Activated CD4-positive, alpha-beta memory T cell treated with anti-CD3 and anti-CD28 coated beads for 36 hours (primary cell): ENCODE measurements around the gene MAST3. TPM values are rescaled to one million over a fixed set of nuclear protein-coding genes. Genes with fewer than 3 reads are reported as not detected.
"Not testable (repeated sequence)": the region's sequence is repeated elsewhere in the genome, so short reads cannot be mapped to it uniquely, and the experiment has no call there.

Source experiments
- CTCF ChIA-PET: fragments of 350-600 bp; sonication (Branson Sonifier 250); formaldehyde crosslinking; loops from one replicate; lab custom pipeline; 2021; ENCODE audit warnings: antibody characterized with exemption, inconsistent platforms; lab: Charles Lee
- POLR2A ChIA-PET: fragments of 350-600 bp; sonication (Branson Sonifier 250); formaldehyde crosslinking; loops from one replicate; lab custom pipeline; 2021; ENCODE audit warnings: antibody characterized with exemption; lab: Charles Lee
- DNase-seq: peaks from one replicate; pipeline ENCODE4 v3.0.0-alpha.2; 2020
- H3K27ac Mint-ChIP-seq: one replicate; pipeline ENCODE4 v1.8.0; 2021; ENCODE audit warnings: mixed read lengths
- H3K27me3 Mint-ChIP-seq: one replicate; pipeline ENCODE4 v1.8.0; 2021; ENCODE audit warnings: mixed read lengths
- H3K36me3 Mint-ChIP-seq: one replicate; pipeline ENCODE4 v1.8.0; 2021; ENCODE audit warnings: mixed read lengths
- H3K4me1 Mint-ChIP-seq: one replicate; pipeline ENCODE4 v1.8.0; 2021; ENCODE audit warnings: low read depth, mixed read lengths
- H3K4me3 Mint-ChIP-seq: one replicate; pipeline ENCODE4 v1.8.0; 2021; ENCODE audit warnings: mild to moderate bottlenecking, mixed read lengths
- H3K9me3 Mint-ChIP-seq: one replicate; pipeline ENCODE4 v1.8.0; 2021; ENCODE audit warnings: mixed read lengths
- intact Hi-C: fragments of 100-400 bp; cut with micrococcal nuclease; formaldehyde crosslinking; loops from one replicate; pipeline ENCODE4 v1.15.1; 2023
- total RNA-seq, 2 experiments: library from RNA; stranded (reverse); gene quantifications; one replicate each; pipeline ENCODE4 v1.2.3, GENCODE V29; 2021

MAST3 gene
- total RNA-seq, 2 experiments from 2014 or later = 22.5 to 23.8 TPM

DNA sequence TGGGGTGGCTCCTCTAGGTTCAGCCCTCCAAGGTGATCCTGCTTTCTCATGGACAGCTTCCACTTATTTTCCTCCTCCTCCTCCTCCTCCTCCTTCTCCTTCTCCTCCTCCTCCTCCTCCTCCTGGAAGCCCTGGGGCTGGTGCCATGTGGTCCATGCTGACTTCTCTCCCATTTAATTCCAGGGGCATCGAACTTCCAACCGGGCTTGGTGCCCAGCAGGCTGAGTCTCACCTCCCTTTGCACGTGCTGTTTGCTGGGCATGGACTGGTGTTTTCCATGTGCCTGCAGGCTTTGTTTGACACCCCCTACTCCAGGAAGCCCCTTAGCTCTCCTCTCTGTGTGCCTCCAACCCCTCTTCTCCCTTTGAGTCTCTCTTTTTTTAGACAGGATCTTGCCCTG, 3.7 kb downstream of the MAST3 start:
- Mint-ChIP-seq H3K27me3 (no peaks in the 10 kb centered on the region), H3K9me3 (no peaks in the 10 kb centered on the region), H3K36me3 (no peaks in the 10 kb centered on the region), H3K4me1 (peaks cover 29% of the 10 kb centered on the region), H3K4me3 (no peak overlapping the region), H3K27ac (no peak overlapping the region)
- DNase-seq = no peak
- CTCF ChIA-PET = no interaction called here
- intact Hi-C loops = no loop called here
- POLR2A ChIA-PET = interaction anchor here (1.1 kb wide), 1 partner anchor 9 kb away, joined by 6 read pairs; no protein-coding TSS in a partner anchor

DNA sequence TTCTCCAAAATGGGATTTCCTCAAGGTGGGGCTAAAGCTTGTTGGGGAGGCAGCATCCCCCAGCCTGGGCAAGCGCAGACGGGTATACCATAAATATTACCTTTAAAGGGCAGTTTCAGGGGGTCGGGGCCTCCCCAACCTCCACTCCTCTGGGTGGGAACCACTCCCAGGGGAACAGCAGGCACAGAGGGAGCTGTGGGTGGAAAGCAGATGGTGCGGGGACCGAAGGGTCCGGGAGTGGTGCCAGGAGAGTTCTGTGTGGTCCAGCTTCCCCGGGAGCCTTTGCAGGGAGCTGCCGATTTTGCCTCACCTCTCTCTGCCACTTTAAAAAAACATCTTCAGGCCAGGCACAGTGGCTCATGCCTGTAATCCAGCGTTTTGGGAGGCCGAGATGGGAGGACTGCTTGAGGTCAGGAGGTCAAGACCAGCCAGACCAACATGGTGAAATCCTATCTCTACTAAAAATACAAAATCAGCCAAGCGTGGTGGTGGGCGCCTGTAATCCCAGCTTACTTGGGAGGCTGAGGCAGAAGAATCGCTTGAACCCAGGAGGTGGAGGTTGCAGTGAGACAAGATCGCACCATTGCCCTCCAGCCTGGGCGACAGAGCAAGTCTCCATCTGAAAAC, 5.5 kb downstream of the MAST3 start:
- ChIA-PET POLR2A (no interaction called here), CTCF (interaction anchor here (1.3 to 2.1 kb wide), 2 partner anchors 8 to 10 kb away, joined by 6 to 9 read pairs; no protein-coding TSS in a partner anchor)
- intact Hi-C loops = no loop called here
- H3K27ac Mint-ChIP-seq = no peak overlapping the region
- no peaks in the 10 kb centered on the region for H3K27me3 Mint-ChIP-seq
- H3K36me3 Mint-ChIP-seq = no peaks in the 10 kb centered on the region
- H3K9me3 Mint-ChIP-seq = no peaks in the 10 kb centered on the region
- no peak overlapping the region for H3K4me3 Mint-ChIP-seq
- no peak for DNase-seq
- peaks cover 27% of the 10 kb centered on the region for H3K4me1 Mint-ChIP-seq

DNA sequence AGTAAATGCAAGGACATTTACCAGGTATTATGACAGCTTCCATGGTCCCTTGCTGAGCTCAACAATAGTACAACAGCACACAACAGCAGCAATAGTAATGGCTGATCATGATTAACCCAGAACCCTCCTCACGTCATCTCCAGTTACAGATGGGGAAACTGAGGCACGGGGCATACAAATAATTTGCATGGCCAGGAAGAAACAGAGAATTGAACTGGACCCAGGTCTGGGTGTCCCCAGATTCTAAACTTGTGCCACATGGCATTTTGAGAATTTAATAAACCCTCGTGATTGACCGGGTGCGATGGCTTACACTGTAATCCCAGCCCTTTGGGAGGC, 7.2 kb downstream of the MAST3 start:
- CTCF ChIA-PET = interaction anchor here (1.0 to 1.4 kb wide), 2 partner anchors 63 to 147 kb away, joined by 4 to 5 read pairs; no protein-coding TSS in a partner anchor
- POLR2A ChIA-PET = interaction anchor here (1.3 kb wide), 1 partner anchor 13 kb away, joined by 3 read pairs; no protein-coding TSS in a partner anchor
- H3K4me1 Mint-ChIP-seq = peaks cover 15% of the 10 kb centered on the region
- peak overlapping the region; percentile 54 for H3K27ac Mint-ChIP-seq
- H3K9me3 Mint-ChIP-seq = no peaks in the 10 kb centered on the region
- intact Hi-C loops = loop anchor here (2.0 kb wide), 1 partner anchor 14 kb away; no protein-coding TSS in a partner anchor
- DNase-seq = no peak
- H3K36me3 Mint-ChIP-seq = no peaks in the 10 kb centered on the region
- no peaks in the 10 kb centered on the region for H3K27me3 Mint-ChIP-seq
- H3K4me3 Mint-ChIP-seq = peak overlapping the region; percentile 59

DNA sequence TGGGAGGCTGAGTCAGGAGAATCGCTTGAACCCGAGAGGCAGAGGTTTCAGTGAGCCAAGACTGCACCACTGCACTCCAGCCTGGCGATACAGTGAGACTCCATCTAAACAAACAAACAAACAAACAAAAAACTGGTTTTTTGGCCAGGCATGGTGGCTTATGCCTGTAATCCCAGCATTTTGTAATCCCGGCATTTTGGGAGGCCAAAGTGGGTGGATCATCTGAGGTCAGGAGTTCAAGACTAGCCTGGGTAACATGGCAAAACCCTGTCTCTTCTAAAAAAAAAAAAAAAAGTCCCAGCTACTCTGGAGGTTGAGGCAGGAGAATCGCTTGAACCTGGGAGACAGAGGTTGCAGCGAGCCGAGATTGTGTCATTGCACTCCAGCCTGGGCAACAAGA, 7.7 kb downstream of the MAST3 start:
- H3K4me1 Mint-ChIP-seq = peaks cover 13% of the 10 kb centered on the region
- H3K9me3 Mint-ChIP-seq, H3K36me3 Mint-ChIP-seq, H3K27me3 Mint-ChIP-seq, DNase-seq, CTCF ChIA-PET, H3K4me3 Mint-ChIP-seq, H3K27ac Mint-ChIP-seq: not testable (repeated sequence)
- POLR2A ChIA-PET = interaction anchor here (0.6 to 1.3 kb wide), 2 partner anchors 13 to 14 kb away, joined by 3 to 4 read pairs; no protein-coding TSS in a partner anchor
- intact Hi-C loops = loop anchor here (2.0 kb wide), 1 partner anchor 14 kb away; no protein-coding TSS in a partner anchor

DNA sequence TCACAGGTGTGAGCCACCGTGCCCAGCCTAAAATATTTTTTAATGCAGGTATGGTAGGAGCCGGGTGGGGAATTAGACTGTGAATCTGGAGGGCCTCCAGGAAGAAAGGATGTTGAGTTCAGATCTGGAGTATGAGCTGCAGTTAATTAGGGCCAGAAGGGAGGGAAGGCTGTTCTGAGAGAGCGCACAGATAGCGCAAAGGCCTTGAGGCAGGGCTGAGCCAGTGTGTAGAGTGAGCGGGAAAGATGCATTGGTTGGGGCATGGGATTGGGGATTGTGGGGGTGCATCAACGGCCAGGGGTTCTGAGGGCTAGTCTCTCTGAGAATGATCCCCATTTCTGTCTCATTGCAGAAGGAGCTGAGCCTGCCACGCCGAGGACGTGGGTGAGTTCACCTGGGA, 9.7 kb downstream of the MAST3 start:
- Mint-ChIP-seq H3K4me1 (peaks cover 13% of the 10 kb centered on the region), H3K36me3 (no peaks in the 10 kb centered on the region), H3K4me3 (no peak overlapping the region), H3K27ac (no peak overlapping the region), H3K27me3 (no peaks in the 10 kb centered on the region), H3K9me3 (no peaks in the 10 kb centered on the region)
- CTCF ChIA-PET = no interaction called here
- POLR2A ChIA-PET = no interaction called here
- intact Hi-C loops = no loop called here
- DNase-seq = no peak

DNA sequence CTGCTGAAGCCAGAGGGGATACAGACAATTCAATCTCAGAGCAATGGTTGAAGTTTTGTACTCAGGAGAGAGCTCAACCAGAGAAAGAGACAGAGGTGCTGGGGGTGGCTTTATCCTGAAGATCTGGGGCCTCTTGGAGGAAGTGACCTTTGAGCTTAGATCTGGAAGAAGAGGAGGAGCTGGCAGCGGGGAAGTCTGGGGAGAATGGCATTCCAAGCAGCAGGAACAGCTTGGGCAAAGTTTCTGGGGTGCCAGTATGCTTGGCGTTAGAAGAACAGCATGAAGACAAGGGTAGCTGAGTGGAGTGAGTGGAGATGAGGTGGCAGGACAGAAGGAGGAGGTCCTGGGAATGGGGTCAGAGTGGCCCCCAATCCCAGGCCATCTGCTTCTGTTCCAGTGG, 11.3 kb downstream of the MAST3 start:
- no peaks in the 10 kb centered on the region for H3K27me3 Mint-ChIP-seq
- peak overlapping the region; percentile 58 for H3K4me3 Mint-ChIP-seq
- no peak overlapping the region for H3K27ac Mint-ChIP-seq
- ChIA-PET POLR2A (no interaction called here), CTCF (interaction anchor here (1.0 to 2.9 kb wide), 4 partner anchors 11 to 143 kb away, joined by 4 to 10 read pairs (median 5); partner anchors contain the start of genes ARRDC2 and MAST3)
- peaks cover 12% of the 10 kb centered on the region for H3K4me1 Mint-ChIP-seq
- intact Hi-C loops = no loop called here
- no peaks in the 10 kb centered on the region for H3K9me3 Mint-ChIP-seq
- no peaks in the 10 kb centered on the region for H3K36me3 Mint-ChIP-seq
- no peak for DNase-seq

DNA sequence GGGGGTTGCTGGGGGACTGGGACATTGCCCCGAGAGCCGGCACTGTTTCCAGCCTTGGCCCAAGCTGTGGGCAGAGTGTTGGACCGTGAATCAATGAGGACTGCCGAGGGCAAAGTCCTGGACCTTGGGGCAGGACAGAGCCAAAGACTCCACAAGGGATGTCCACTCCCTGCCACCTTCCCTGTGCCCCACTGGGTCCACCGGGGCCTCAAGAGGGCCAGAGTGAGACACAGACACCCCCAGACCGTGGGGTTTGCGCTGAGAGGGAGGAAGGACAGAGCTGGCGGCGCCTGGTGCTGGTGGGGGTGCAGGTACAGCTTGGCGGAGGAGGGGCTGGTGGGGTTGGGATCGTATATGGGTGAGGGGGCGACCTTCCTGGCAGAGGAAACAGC, 11.8 kb downstream of the MAST3 start:
- Mint-ChIP-seq H3K36me3 (no peaks in the 10 kb centered on the region), H3K27ac (no peak overlapping the region), H3K4me1 (peaks cover 10% of the 10 kb centered on the region), H3K4me3 (peak overlapping the region; percentile 58), H3K27me3 (no peaks in the 10 kb centered on the region), H3K9me3 (no peaks in the 10 kb centered on the region)
- ChIA-PET POLR2A (interaction anchor here (0.6 to 1.3 kb wide), 2 partner anchors 19 to 24 kb away, joined by 3 to 5 read pairs; no protein-coding TSS in a partner anchor), CTCF (interaction anchor here (1.0 to 4.4 kb wide), 8 partner anchors 11 to 142 kb away, joined by 4 to 35 read pairs (median 5); partner anchors contain the start of genes ARRDC2 and MAST3)
- intact Hi-C loops = no loop called here
- DNase-seq = no peak

DNA sequence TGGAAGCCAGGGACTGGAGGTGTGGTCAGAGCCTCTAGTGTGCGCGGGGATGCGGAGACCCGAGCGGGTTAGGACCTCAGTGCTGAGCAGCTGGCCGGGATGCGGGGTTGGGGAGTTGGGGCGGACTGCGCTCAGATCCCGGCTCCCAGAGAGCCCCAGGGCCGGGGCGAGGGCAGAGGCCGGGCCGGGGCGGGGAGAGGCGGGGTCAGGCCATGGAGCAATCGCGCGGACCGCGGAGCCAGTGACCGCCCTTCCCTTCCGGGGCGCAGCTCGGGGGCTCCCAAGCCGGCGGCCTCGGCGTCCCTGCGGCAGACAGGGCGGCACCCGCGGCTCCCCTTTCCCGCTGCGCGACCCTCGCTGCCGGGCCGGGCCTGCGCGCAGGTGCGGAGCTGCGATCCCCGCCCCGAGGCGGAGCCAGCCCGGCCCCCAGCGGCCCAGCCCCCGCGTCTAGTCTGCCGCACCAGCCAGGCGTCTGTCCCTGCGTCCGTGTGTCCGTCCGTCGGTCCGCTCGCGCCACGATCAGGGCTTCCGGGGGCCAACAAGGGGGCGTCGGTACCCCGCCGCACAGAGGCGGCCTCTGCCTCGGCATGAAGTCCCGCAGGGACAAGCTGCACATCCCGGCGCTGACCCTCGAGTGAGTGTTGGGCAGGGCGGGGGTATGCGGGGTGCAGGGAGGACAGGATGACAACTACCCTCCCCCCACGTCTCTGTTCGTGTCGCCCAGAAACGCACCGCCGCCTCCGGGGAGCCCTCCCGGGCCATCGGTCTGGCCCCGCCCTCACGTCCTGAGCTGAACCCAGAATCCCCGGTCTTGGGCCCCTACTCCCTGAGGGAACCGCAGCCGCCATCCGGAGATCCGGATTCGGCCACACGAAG, 12.4 kb downstream of the MAST3 start:
- Mint-ChIP-seq H3K4me1 (peaks cover 6% of the 10 kb centered on the region), H3K36me3 (no peaks in the 10 kb centered on the region), H3K27ac (no peak overlapping the region), H3K4me3 (peak overlapping the region; percentile 72), H3K9me3 (no peaks in the 10 kb centered on the region), H3K27me3 (no peaks in the 10 kb centered on the region)
- peak; percentile 52 for DNase-seq
- ChIA-PET CTCF (interaction anchor here (1.0 to 4.4 kb wide), 9 partner anchors 9 to 142 kb away, joined by 4 to 35 read pairs (median 5); partner anchors contain the start of genes ARRDC2 and MAST3), POLR2A (interaction anchor here (0.6 to 1.3 kb wide), 5 partner anchors 9 to 39 kb away, joined by 3 to 6 read pairs (median 3); no protein-coding TSS in a partner anchor)
- intact Hi-C loops = no loop called here

DNA sequence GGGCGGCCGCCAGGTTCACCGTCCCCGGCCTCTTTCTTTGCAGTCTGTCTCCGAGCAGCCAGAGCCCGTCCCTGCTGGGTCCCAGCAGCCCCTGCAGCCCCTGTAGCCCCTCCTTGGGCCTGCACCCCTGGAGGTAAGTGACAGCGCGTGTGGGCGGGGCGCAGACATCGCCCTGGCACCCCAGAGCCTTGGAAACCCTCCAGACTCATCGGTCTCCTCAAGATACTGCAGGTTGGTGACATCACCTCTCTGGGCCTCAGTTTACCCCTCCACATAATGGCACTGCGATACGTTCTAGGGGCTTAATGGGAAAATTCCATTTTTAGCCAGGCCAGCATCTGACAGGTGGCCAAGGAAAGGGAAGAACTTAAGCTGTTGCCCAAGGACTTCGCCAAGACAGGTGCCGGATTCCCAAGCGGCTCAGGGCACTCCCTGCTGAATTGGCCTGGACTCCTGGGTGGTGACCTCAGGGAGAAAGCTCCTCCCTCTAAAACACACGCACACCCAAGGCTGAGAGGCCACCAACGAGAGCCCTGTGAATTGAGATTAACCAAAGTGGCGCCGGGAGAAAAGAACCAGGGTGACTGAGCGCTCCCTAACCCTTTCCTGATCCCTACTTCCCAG, 13.1 kb downstream of the MAST3 start:
- H3K9me3 Mint-ChIP-seq = no peaks in the 10 kb centered on the region
- no peaks in the 10 kb centered on the region for H3K36me3 Mint-ChIP-seq
- ChIA-PET CTCF (interaction anchor here (0.7 to 4.4 kb wide), 12 partner anchors 9 to 141 kb away, joined by 3 to 35 read pairs (median 5); partner anchors contain the start of genes ARRDC2, IL12RB1 and MAST3), POLR2A (interaction anchor here (0.7 to 1.3 kb wide), 4 partner anchors 9 to 38 kb away, joined by 3 to 6 read pairs (median 4); no protein-coding TSS in a partner anchor)
- no peak for DNase-seq
- no peak overlapping the region for H3K27ac Mint-ChIP-seq
- no peaks in the 10 kb centered on the region for H3K27me3 Mint-ChIP-seq
- H3K4me1 Mint-ChIP-seq = peaks cover 6% of the 10 kb centered on the region
- intact Hi-C loops = no loop called here
- peak overlapping the region; percentile 72 for H3K4me3 Mint-ChIP-seq

DNA sequence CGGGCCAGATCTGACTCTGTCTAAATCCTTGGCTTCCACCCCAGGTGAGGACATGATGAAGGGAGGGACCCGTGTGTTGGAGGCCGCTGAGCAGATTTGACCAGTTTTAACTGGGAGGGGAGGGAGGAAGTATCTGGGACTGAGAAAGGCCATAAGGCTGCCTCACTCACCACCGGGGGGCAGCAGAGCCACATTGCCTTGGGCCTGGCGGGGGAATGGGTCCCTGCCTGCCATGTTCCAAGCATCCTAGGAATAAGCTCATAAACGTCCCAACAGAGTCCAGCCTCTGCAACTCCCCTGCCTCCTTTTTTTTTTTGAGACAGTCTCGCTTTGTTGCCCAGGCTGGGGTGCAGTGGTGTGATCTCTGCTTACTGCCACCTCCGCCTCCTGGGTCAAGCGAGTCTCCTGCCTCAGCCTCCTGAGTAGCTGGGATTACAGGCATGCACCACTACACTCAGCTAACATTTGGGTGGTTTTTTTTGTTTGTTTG, 15.5 kb downstream of the MAST3 start:
- peak; percentile 86 for DNase-seq
- H3K4me1 Mint-ChIP-seq = peaks cover 11% of the 10 kb centered on the region
- H3K36me3 Mint-ChIP-seq = no peaks in the 10 kb centered on the region
- intact Hi-C loops = loop anchor here (1.0 kb wide), 2 partner anchors 55 to 138 kb away; no protein-coding TSS in a partner anchor
- no peak overlapping the region for H3K27ac Mint-ChIP-seq
- no peaks in the 10 kb centered on the region for H3K27me3 Mint-ChIP-seq
- no peaks in the 10 kb centered on the region for H3K9me3 Mint-ChIP-seq
- H3K4me3 Mint-ChIP-seq = no peak overlapping the region
- ChIA-PET POLR2A (interaction anchor here (1.0 kb wide), 1 partner anchor 39 kb away, joined by 4 read pairs; no protein-coding TSS in a partner anchor), CTCF (interaction anchor here (0.6 to 4.4 kb wide), 32 partner anchors 10 to 393 kb away, joined by 3 to 35 read pairs (median 4); partner anchors contain the start of genes ARRDC2, MAST3, MPV17L2 and PIK3R2)

DNA sequence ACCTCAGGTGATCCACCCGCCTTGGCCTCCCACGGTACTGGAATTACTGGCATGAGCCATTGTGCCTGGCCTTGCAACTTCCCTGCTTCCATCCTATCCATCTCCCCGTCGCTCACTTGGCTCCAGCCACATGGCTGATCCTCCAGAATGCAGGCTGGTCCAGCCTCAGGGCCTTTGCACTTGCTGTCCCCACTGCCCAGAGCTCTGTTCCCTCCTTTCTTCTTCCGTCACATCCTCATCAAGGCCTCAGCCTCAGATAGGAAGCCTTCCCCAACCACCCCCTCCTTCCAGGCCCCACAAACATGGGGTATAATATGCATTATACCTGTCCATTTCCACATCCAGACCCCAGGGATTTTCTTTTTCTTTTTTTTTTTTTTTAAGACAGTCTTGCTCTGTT, 16.2 kb downstream of the MAST3 start:
- Mint-ChIP-seq H3K36me3 (no peaks in the 10 kb centered on the region), H3K27ac (no peak overlapping the region), H3K4me1 (peaks cover 18% of the 10 kb centered on the region), H3K27me3 (no peaks in the 10 kb centered on the region), H3K9me3 (no peaks in the 10 kb centered on the region), H3K4me3 (no peak overlapping the region)
- intact Hi-C loops = loop anchor here (1.0 kb wide), 2 partner anchors 54 to 137 kb away; no protein-coding TSS in a partner anchor
- DNase-seq = no peak
- ChIA-PET POLR2A (no interaction called here), CTCF (interaction anchor here (0.6 to 4.4 kb wide), 13 partner anchors 10 to 138 kb away, joined by 3 to 35 read pairs (median 6); partner anchors contain the start of genes MAST3 and PIK3R2)
